ENCODE results near the gene EMP1. TPM values are rescaled to one million over a fixed set of nuclear protein-coding genes. Genes with fewer than 3 reads are reported as not detected.

Gene EMP1
- total and polyA plus RNA-seq, 2 of the 8 experiments (the other 6 are each of a cell fraction or from before 2014, with no cell fraction given) = 0.17 to 0.65 TPM

DNA sequence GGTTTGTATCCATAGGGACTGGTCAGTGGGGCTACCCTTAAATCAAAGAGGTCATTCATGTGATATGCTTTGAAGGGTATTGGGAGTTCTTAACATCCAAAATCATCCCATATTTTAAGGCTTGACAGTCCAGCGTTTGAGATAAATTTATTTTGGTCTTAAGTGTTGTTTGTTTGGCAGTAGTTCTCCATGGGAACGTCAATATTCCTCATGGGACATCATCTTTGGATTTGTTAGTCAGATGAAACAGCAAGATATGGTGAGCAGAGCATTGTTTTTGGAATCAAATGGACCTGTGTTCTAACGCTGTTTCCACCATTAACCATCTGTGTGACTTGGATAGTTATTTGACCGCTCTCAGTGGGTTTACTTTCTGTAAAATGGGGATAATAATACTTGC lies 47.1 kb upstream of the EMP1 start:
- Histone ChIP-seq H3K4me2 (ENCODE audit: insufficient read depth in 1 of 2, low read depth in 2 of 2, low read length in 2 of 2) (no peak overlapping the region), H2AFZ (ENCODE audit: low read length) (no peak overlapping the region), H3K36me3 (ENCODE audit: control insufficient read depth in 2 of 4, insufficient read depth in 4 of 4, low read length in 3 of 4) (no peaks in the 10 kb centered on the region), H2BK15ac (ENCODE audit: low read length) (no peak overlapping the region), H3K79me2 (ENCODE audit: control insufficient read depth in 1 of 2, insufficient read depth in 2 of 2, low read length in 2 of 2) (no peaks in the 10 kb centered on the region), H2BK12ac (ENCODE audit: low read depth, low read length) (no peak overlapping the region), H4K20me1 (replicated peaks in 1 of 2; ENCODE audit: control insufficient read depth in 1 of 2, insufficient read depth in 2 of 2, low read length in 2 of 2) (no peaks in the 10 kb centered on the region), H3K4ac (replicated peaks; ENCODE audit: insufficient read length, low read depth, low read length) (no peak overlapping the region), H3K14ac (ENCODE audit: insufficient read length) (no peak overlapping the region), H4K8ac (ENCODE audit: extremely low read depth, insufficient read depth, low read length) (no peak overlapping the region), H2AK5ac (ENCODE audit: low read depth, low read length) (no peak overlapping the region), H3K18ac (ENCODE audit: extremely low read depth, low read length) (no peak overlapping the region), H3K4me1 (replicated peaks in 1 of 4; ENCODE audit: control insufficient read depth in 3 of 4, insufficient read depth in 4 of 4, low read length in 3 of 4) (peaks cover 0 to 7% (median 0%) of the 10 kb centered on the region in 4 experiments; a peak in 2 of 7 replicates), H3K79me1 (ENCODE audit: low read depth, low read length) (no peaks in the 10 kb centered on the region), H3K27me3 (replicated peaks in 1 of 4; ENCODE audit: control insufficient read depth in 3 of 4, extremely low read depth in 1 of 4, insufficient read depth in 3 of 4, low read length in 3 of 4) (no peaks in the 10 kb centered on the region), H2BK5ac (ENCODE audit: low read depth, low read length) (no peak overlapping the region), H3K23ac (ENCODE audit: insufficient read length) (no peak overlapping the region), H2BK120ac (replicated peaks; ENCODE audit: low read depth, low read length) (no peak overlapping the region), H3K27ac (ENCODE audit: low read depth, low read length) (no peak overlapping the region), H3K9me3 (ENCODE audit: insufficient read depth in 2 of 2, low read depth in 1 of 2, low read length in 1 of 2) (no peaks in the 10 kb centered on the region), H2BK20ac (ENCODE audit: low read length) (no peak overlapping the region), H3K9ac (replicated peaks in 1 of 4; ENCODE audit: extremely low read depth in 1 of 4, low read depth in 3 of 4, low read length in 3 of 4) (no peak overlapping the region), H4K91ac (replicated peaks; ENCODE audit: insufficient read length, low read length) (no peak overlapping the region), H3K56ac (replicated peaks; ENCODE audit: insufficient read length, low read depth, low read length) (no peak overlapping the region), H4K5ac (ENCODE audit: insufficient read length, low read depth, low read length) (no peak overlapping the region), H3K4me3 (ENCODE audit: extremely low read depth in 1 of 4, insufficient read depth in 2 of 4, low read depth in 3 of 4, low read length in 4 of 4) (no peak overlapping the region), H3K23me2 (ENCODE audit: low read depth, low read length) (no peaks in the 10 kb centered on the region)
- no peak for DNase-seq (ENCODE audit: low read depth in 1 of 2, low spot score in 2 of 2)
- ChIA-PET CTCF (ENCODE audit: partially characterized antibody) (interaction anchor here (0.6 to 1.4 kb wide), 5 partner anchors 11 to 233 kb away, joined by 3 to 4 read pairs (median 3); no protein-coding TSS in a partner anchor), POLR2A (ENCODE audit: partially characterized antibody) (no interaction called here)
- TF ChIP-seq SP2 (IDR thresholded peaks at IDR 0.05; ENCODE audit: low read length) (no peak), BRCA1 (IDR thresholded peaks at IDR 0.05; ENCODE audit: low read depth, low read length) (no peak), POLR2A (IDR thresholded peaks at IDR 0.05; ENCODE audit: control extremely low read depth in 1 of 2, low read depth in 2 of 2, low read length in 2 of 2) (no peak), HDAC6 (IDR thresholded peaks at IDR 0.05; ENCODE audit: low read depth, low read length) (no peak), BACH1 (IDR thresholded peaks at IDR 0.05; ENCODE audit: low read length) (no peak), NANOG (IDR thresholded peaks at IDR 0.05; ENCODE audit: insufficient read depth, low read depth, low read length, poor library complexity, severe bottlenecking) (no peak), EGR1 (IDR thresholded peaks at IDR 0.05; ENCODE audit: borderline replicate concordance, low read depth, low read length) (no peak), TCF12 (IDR thresholded peaks at IDR 0.05; ENCODE audit: low read depth, low read length) (no peak), CEBPB (IDR thresholded peaks at IDR 0.05; ENCODE audit: low read depth, low read length) (no peak), TBP (IDR thresholded peaks at IDR 0.05; ENCODE audit: low read depth, low read length) (no peak), CBX5 (IDR thresholded peaks at IDR 0.05; ENCODE audit: low read depth, low read length) (no peak), BCL11A (IDR thresholded peaks at IDR 0.05; ENCODE audit: low read depth in 2 of 2, low read length in 2 of 2) (no peak), CHD2 (IDR thresholded peaks at IDR 0.05; ENCODE audit: low read length) (no peak)
- TF ChIP-seq, protein P1, sequence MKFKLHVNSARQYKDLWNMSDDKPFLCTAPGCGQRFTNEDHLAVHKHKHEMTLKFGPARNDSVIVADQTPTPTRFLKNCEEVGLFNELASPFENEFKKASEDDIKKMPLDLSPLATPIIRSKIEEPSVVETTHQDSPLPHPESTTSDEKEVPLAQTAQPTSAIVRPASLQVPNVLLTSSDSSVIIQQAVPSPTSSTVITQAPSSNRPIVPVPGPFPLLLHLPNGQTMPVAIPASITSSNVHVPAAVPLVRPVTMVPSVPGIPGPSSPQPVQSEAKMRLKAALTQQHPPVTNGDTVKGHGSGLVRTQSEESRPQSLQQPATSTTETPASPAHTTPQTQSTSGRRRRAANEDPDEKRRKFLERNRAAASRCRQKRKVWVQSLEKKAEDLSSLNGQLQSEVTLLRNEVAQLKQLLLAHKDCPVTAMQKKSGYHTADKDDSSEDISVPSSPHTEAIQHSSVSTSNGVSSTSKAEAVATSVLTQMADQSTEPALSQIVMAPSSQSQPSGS (IDR thresholded peaks at IDR 0.05; ENCODE audit: low read length) = no peak
- no peak for FAIRE-seq
- 93% methylated on average over 4 of the region's 4 CpGs; no CpG with 5 or more reads in 1 of the 2 experiments for WGBS, 2 experiments (ENCODE audit: extremely low coverage in 1 of 2, insufficient coverage in 1 of 2, insufficient read length in 1 of 2, insufficient replicate concordance in 2 of 2, low coverage in 1 of 2, low lambda C conversion rate in 2 of 2, missing lambda C conversion rate in 1 of 2)

Data from H1 (cell line).